Hepatocyte (in vitro differentiated cells): ENCODE measurements around the gene FOXP4. TPM values are rescaled to one million over a fixed set of nuclear protein-coding genes. Genes with fewer than 3 reads are reported as not detected.

Source experiments
- DNase-seq: peaks from one replicate; pipeline ENCODE4 v3.0.0-alpha.2; 2016; ENCODE audit warnings: low spot score
- H2AFZ ChIP-seq: fragments of 200-600 bp; sonication (generic); 2 replicates; pipeline ENCODE4 v1.6.0; 2016; ENCODE audit warnings: antibody characterized with exemption, mild to moderate bottlenecking
- H3K27ac ChIP-seq: fragments of 200-600 bp; sonication (generic); 2 replicates; pipeline ENCODE4 v1.5.1; 2016; ENCODE audit warnings: mild to moderate bottlenecking
- H3K27me3 ChIP-seq: fragments of 200-600 bp; sonication (generic); 2 replicates; pipeline ENCODE4 v1.6.1; 2016
- H3K36me3 ChIP-seq: fragments of 200-600 bp; sonication (generic); replicated peaks from 2 replicates; pipeline ENCODE4 v1.5.1; 2016; ENCODE audit warnings: low read depth; ENCODE audit not compliant: insufficient read depth
- H3K4me1 ChIP-seq: fragments of 200-600 bp; sonication (generic); 2 replicates; pipeline ENCODE4 v1.5.1; 2016; ENCODE audit warnings: mild to moderate bottlenecking, moderate library complexity; ENCODE audit not compliant: insufficient read depth
- H3K4me2 ChIP-seq: fragments of 200-600 bp; sonication (generic); 2 replicates; pipeline ENCODE4 v1.6.0; 2016
- H3K4me3 ChIP-seq: fragments of 200-600 bp; sonication (generic); 2 replicates; pipeline ENCODE4 v1.5.1; 2016; ENCODE audit warnings: mild to moderate bottlenecking
- H3K79me2 ChIP-seq: fragments of 200-600 bp; sonication (generic); 2 replicates; pipeline ENCODE4 v1.6.0; 2017; ENCODE audit warnings: mild to moderate bottlenecking
- H3K9me2 ChIP-seq: fragments of 200-600 bp; sonication (generic); replicated peaks from 2 replicates; pipeline ENCODE4 v1.6.0; 2017; ENCODE audit warnings: mild to moderate bottlenecking; ENCODE audit not compliant: insufficient read depth
- H3K9me3 ChIP-seq: fragments of 200-600 bp; sonication (generic); 2 replicates; pipeline ENCODE4 v1.5.1; 2016; ENCODE audit warnings: low read depth, mild to moderate bottlenecking
- H4K20me1 ChIP-seq: fragments of 200-600 bp; sonication (generic); 2 replicates; pipeline ENCODE4 v1.6.0; 2016; ENCODE audit warnings: mild to moderate bottlenecking; ENCODE audit not compliant: insufficient read depth, poor library complexity, severe bottlenecking
- CTCF ChIP-seq: fragments of 200-600 bp; sonication (generic); IDR thresholded peaks from 2 replicates; pipeline ENCODE4 v1.5.1; 2016; ENCODE audit warnings: antibody characterized with exemption, mild to moderate bottlenecking; ENCODE audit not compliant: poor library complexity
- EZH2 ChIP-seq: fragments of 200-600 bp; sonication (generic); IDR thresholded peaks from 2 replicates; pipeline ENCODE4 v1.6.1; 2016; ENCODE audit warnings: antibody characterized with exemption, mild to moderate bottlenecking, borderline replicate concordance
- EZH2phosphoT487 ChIP-seq: fragments of 200-600 bp; sonication (generic); IDR thresholded peaks from one replicate; pipeline ENCODE4 v1.6.1; 2018; ENCODE audit warnings: antibody characterized with exemption, mild to moderate bottlenecking, low read depth, moderate library complexity; ENCODE audit not compliant: unreplicated experiment, severe bottlenecking
- WGBS: methylation state at CpG from one replicate; pipeline ENCODE4 v1.1.6; 2016; ENCODE audit warnings: low lambda C conversion rate; ENCODE audit errors: missing lambda C conversion rate; 5-methylcytosine and 5-hydroxymethylcytosine counted together
- polyA plus RNA-seq: library from polyadenylated mRNA; unstranded; fragments of >200 nt; fragmentation: Nextera tagmentation; extraction: Ambion mirVana; gene quantifications from 2 replicates; pipeline ENCODE4 v1.2.1, GENCODE V29; 2016
- total RNA-seq: library from RNA; depleted of rRNA; stranded (reverse); fragments of >200 nt; gene quantifications from 2 replicates; pipeline ENCODE4 v1.2.3, GENCODE V29; 2014

Gene FOXP4
- total and polyA plus RNA-seq, 2 experiments from 2014 or later: 24.3 to 87.8 TPM

- H2AFZ ChIP-seq: no peak overlapping the region
- TF ChIP-seq EZH2phosphoT487: no peak
- no peak for TF ChIP-seq CTCF
- no peak for TF ChIP-seq EZH2
- H3K27ac ChIP-seq: no peak overlapping the region
- H4K20me1 ChIP-seq: no peaks in the 10 kb centered on the region
- H3K9me2 ChIP-seq: no peaks in the 10 kb centered on the region
- no peaks in the 10 kb centered on the region for H3K27me3 ChIP-seq
- H3K9me3 ChIP-seq: no peaks in the 10 kb centered on the region
- no peak for DNase-seq
- peaks cover 38% of the 10 kb centered on the region for H3K4me1 ChIP-seq
- H3K4me3 ChIP-seq: no peak overlapping the region
- WGBS: 80% methylated on average over 15 of the region's 15 CpGs
- H3K4me2 ChIP-seq: no peak overlapping the region
- H3K79me2 ChIP-seq: peaks cover 2% of the 10 kb centered on the region
- no peaks in the 10 kb centered on the region for H3K36me3 ChIP-seq
Observed at GRCh38 chr6:41522780-41523548, 23.2 kb upstream of the FOXP4 start.

GRCh38 chr6:41523915-41524633, 22.1 kb upstream of the FOXP4 start:
- H4K20me1 ChIP-seq: no peaks in the 10 kb centered on the region
- H3K27ac ChIP-seq: no peak overlapping the region
- no peak overlapping the region for H2AFZ ChIP-seq
- H3K27me3 ChIP-seq: no peaks in the 10 kb centered on the region
- no peaks in the 10 kb centered on the region for H3K36me3 ChIP-seq
- H3K4me3 ChIP-seq: no peak overlapping the region
- no peak for TF ChIP-seq EZH2phosphoT487
- no peak for TF ChIP-seq CTCF
- no peak for TF ChIP-seq EZH2
- WGBS: 47% methylated on average over 14 of the region's 14 CpGs
- H3K4me1 ChIP-seq: peaks cover 38% of the 10 kb centered on the region
- H3K9me2 ChIP-seq: no peaks in the 10 kb centered on the region
- H3K4me2 ChIP-seq: no peak overlapping the region
- no peaks in the 10 kb centered on the region for H3K9me3 ChIP-seq
- no peak for DNase-seq
- H3K79me2 ChIP-seq: peaks cover 2% of the 10 kb centered on the region

DNA sequence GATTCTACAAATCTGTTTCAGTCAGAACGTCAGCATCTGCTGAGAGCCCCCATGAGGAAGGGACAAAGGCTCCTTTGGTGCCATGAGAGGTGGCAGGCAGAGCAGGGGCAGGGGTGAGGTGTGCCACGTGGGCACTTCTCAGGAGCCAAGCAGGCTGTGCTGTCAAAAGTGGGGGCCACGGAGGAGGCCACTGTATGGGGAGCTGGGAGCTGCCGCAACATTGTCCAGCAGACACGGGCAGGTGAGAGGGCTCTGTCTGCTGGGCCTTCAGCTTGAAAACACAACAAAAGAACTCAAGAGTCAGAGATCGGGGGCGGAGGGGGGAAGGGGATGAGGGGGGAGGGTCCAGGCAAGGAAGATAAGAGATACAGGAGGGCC, 21.6 kb upstream of the FOXP4 start:
- Histone ChIP-seq H2AFZ (no peak overlapping the region), H3K4me2 (no peak overlapping the region), H3K36me3 (no peaks in the 10 kb centered on the region), H3K9me3 (no peaks in the 10 kb centered on the region), H3K79me2 (peaks cover 2% of the 10 kb centered on the region), H3K27ac (no peak overlapping the region), H3K4me3 (no peak overlapping the region), H4K20me1 (no peaks in the 10 kb centered on the region), H3K9me2 (no peaks in the 10 kb centered on the region), H3K27me3 (no peaks in the 10 kb centered on the region), H3K4me1 (peaks cover 40% of the 10 kb centered on the region)
- 53% methylated on average over 5 of the region's 7 CpGs for WGBS
- TF ChIP-seq EZH2phosphoT487: no peak
- TF ChIP-seq CTCF: no peak
- TF ChIP-seq EZH2: no peak
- no peak for DNase-seq
